HFF-Myc (cell line): Measurements from ENCODE around the gene ST6GAL1.
"Not testable (repeated sequence)": the region's sequence is repeated elsewhere in the genome, so short reads cannot be mapped to it uniquely, and the experiment has no call there.

ENCODE experiments used
- DNase-seq: peaks from one replicate; pipeline ENCODE4 v3.0.0-alpha.2; 2011; ENCODE audit warnings: low read depth; ENCODE audit errors: extremely low read depth
- H3K4me3 ChIP-seq: replicated peaks from 2 replicates; pipeline ENCODE4 v1.5.1; 2011; ENCODE audit warnings: low read depth, mild to moderate bottlenecking, control low read depth, low read length
- TF ChIP-seq, protein P1 (sequence below): IDR thresholded peaks from 2 replicates; pipeline ENCODE4 v1.5.1; 2012; ENCODE audit warnings: mild to moderate bottlenecking, low read depth, low read length, control low read depth; ENCODE audit errors: missing control alignments

ST6GAL1 gene

DNA sequence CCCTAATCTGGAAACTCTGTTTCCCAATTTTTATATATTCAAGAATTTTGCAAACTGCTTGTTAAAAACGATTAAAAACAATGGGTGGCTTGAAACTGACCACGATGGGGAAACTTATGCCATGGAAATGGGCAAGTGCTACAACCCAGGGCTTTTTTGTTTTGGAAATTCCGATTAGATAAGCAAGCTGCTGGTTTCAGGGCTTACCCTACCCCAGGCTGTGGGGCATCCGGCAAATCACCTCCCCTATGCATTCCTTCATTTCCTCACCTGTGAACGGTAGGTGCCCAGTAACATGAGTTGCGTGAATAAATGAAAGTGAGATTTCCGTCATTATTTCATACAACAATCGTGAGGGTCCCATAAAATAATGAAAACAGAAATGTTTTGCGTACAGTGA is 34.3 kb downstream of the ST6GAL1 start:
- TF ChIP-seq, protein P1, sequence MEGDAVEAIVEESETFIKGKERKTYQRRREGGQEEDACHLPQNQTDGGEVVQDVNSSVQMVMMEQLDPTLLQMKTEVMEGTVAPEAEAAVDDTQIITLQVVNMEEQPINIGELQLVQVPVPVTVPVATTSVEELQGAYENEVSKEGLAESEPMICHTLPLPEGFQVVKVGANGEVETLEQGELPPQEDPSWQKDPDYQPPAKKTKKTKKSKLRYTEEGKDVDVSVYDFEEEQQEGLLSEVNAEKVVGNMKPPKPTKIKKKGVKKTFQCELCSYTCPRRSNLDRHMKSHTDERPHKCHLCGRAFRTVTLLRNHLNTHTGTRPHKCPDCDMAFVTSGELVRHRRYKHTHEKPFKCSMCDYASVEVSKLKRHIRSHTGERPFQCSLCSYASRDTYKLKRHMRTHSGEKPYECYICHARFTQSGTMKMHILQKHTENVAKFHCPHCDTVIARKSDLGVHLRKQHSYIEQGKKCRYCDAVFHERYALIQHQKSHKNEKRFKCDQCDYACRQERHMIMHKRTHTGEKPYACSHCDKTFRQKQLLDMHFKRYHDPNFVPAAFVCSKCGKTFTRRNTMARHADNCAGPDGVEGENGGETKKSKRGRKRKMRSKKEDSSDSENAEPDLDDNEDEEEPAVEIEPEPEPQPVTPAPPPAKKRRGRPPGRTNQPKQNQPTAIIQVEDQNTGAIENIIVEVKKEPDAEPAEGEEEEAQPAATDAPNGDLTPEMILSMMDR = no peak
- no peak overlapping the region for H3K4me3 ChIP-seq
- no peak for DNase-seq

DNA sequence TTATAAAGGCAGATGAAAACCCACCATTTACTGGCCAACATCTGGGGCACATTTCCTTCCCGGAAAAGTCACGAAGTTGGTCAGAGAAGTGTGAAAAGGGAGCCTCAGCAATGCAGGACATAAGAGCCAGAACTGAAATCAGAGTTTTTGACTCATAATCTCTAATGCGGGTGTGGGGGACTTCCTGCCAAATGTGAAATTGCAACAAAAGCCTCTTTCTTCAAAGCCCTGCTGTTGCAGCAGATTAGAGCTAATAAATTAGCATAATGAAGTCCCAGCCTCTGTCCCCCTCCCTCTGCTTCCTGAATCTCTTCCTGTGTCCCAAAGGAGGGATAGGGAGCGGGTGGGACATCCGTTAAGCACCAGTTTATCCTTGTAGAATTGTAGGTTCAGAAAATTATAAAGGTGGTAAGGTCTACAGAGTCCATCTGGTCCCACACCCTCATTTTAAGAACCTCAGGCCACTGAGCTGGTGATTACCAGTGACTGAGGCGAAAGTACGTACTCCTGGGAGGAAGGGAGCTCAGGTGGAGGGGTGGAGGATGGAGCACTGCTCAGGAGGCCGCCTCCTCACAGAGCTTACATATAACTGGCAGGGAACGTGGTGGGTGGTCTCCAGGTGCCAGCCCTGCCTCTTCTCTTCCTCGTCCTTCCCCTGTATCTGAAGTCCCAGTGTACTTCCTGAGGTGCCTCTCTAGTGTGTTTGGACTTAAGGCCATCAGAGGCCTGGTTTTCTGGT is 35.0 kb downstream of the ST6GAL1 start:
- TF ChIP-seq, protein P1 = no peak
- H3K4me3 ChIP-seq = no peak overlapping the region
- peak; percentile 24 for DNase-seq

DNA sequence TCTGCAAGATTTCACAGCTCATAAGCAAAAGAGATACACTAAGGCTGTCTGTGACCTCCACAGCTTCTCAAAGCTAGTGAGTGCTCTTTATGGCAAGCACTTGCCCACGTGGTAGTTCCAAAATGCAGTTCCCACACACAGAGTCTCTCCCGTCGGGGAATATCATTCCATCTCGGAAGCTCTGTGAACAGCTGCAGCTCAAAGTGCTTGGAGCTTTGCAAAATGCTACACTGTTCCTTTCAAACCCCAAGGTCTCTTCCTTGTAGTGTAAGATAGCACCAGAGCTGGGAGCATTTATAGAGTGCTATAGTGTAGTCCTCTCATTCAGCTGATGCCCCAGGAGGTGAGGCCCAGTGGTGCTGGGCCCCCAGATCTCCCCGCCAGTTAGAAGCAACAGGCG is 36.1 kb downstream of the ST6GAL1 start:
- H3K4me3 ChIP-seq = no peak overlapping the region
- no peak for DNase-seq
- TF ChIP-seq, protein P1 = no peak

DNA sequence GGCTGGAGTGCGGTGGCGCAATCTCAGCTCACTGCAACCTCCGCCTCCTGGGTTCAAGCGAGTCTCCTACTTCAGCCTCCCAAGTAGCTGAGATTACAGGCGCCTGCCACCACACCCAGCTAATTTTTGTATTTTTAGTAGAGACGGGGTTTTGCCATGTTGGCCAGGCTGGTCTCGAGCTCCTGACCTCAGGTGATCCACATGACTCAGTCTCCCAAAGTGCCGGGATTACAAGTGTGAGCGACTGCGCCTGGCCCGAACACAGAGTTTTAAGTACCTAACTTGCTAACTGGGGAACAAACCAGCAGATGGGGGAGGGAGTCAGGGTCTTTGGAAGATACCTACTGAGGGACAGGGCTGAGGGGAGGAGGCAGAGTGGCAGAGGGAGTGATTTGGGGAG is 36.9 kb downstream of the ST6GAL1 start:
- H3K4me3 ChIP-seq, DNase-seq: not testable (repeated sequence)

DNA sequence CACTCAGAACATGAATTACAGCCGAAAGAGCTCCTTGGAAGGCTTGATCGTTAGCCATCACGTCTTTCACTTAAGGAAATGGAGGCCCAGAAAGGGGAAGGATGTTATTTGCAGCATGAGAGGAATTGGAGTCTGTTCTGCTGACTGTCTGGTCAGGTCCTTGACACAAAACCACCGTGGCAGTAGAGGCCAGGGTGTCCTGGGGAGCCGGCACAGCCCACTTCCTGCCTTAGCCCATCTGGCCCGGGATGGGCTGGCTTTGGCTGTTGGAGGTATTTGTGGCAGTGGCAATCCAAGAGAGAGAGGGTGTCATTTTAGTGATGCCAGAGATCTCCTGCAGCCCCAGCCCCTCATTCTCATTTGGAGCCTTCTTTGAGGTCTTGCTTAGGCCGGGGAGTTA is 37.4 kb downstream of the ST6GAL1 start:
- DNase-seq = no peak
- no peak overlapping the region for H3K4me3 ChIP-seq
- TF ChIP-seq, protein P1 = no peak

DNA sequence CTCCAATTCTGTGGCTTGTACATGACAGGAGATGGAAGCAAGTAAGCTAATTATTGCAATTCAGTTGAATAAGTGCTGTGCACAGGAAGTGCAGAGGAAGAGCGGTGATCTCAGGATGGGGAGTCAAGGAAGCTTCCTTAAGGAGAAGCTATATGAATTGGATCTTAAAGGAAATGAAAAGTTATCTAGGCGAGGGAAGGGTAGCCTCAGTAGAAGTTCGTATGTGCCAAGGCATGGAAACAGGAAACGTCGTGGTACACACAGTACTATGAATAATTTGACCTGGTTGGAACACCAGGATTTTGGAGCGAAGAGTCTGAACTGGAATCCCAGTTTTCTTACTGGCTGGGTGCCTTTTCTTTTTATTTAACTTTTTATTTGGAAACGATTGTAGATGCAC is 39.3 kb downstream of the ST6GAL1 start:
- TF ChIP-seq, protein P1 = no peak
- no peak for DNase-seq
- H3K4me3 ChIP-seq = no peak overlapping the region

DNA sequence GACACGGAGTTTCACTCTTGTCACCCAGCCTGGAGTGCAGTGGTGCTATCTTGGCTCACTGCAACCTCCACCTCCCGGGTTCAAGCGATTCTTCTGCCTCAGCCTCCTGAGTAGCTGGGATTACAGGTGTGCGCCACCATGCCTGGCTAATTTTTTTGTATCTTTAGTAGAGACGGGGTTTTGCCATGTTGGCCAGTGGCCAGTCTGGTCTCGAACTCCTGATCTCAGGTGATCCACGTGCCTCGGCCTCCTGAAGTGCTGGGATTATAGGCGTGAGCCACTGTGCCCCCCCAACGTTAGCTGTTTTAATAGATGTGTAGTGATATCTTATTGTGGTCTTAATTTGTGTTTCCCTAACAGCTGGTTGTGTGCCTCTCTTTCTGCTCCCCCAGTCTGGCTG is 40.8 kb downstream of the ST6GAL1 start:
- DNase-seq, H3K4me3 ChIP-seq: not testable (repeated sequence)

DNA sequence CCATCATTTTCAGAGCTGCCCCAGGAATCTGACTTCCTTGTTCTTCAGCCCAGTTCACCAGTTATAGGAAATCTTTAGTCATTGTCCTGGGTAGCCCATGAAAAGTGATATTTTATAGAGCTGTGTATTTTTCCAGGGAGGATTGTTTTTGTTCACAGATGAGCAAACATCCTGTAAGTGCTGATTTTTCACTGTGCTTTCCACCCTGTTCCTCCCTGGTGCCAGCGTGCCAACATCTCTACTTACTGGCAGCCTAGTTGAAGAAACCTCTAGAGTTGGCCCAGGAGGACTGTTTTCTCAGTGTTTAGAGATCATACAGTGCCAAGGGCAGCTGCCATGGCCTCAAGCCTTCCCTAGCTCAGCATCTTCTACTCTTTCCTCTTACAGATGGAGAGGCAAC is 41.3 kb downstream of the ST6GAL1 start:
- H3K4me3 ChIP-seq = no peak overlapping the region
- DNase-seq = no peak
- TF ChIP-seq, protein P1 = no peak
